DMS 273 treated with DMSO at 0.1 percent for 48 hours (cell line): Measurements from ENCODE around the gene OR2T11.
"Not testable (repeated sequence)": the region's sequence is repeated elsewhere in the genome, so short reads cannot be mapped to it uniquely, and the experiment has no call there.

ENCODE experiments used
- DNase-seq: peaks from one replicate; lab custom pipeline; 2025; lab: John Stamatoyannopoulos, UW

Gene OR2T11, protein sequence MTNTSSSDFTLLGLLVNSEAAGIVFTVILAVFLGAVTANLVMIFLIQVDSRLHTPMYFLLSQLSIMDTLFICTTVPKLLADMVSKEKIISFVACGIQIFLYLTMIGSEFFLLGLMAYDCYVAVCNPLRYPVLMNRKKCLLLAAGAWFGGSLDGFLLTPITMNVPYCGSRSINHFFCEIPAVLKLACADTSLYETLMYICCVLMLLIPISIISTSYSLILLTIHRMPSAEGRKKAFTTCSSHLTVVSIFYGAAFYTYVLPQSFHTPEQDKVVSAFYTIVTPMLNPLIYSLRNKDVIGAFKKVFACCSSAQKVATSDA

DNA sequence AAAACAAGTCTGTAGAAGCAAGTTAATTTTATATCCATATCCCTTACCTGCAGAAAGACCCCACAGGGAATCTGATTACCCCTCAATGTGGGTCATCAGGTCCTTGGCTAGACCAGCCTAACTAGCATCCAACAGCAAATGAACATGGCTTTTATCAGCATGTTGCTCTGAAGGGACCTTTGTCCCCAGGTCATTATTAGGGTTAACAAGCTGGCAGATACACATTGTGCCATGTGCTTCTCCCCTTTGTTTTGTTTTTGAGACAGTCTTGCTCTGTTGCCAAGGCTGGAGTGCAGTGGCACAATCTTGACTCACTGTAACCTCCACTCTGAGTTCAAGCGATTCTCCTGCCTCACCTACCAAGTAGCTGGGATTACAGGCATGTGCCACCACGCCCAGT, at the start of gene OR2T11:
Gene OR2T11 (minus strand): TSS at position 101 of the 400 bp plus-strand sequence. CDS start 7,963 bp downstream, outside the sequence.
- not testable (repeated sequence) for DNase-seq

DNA sequence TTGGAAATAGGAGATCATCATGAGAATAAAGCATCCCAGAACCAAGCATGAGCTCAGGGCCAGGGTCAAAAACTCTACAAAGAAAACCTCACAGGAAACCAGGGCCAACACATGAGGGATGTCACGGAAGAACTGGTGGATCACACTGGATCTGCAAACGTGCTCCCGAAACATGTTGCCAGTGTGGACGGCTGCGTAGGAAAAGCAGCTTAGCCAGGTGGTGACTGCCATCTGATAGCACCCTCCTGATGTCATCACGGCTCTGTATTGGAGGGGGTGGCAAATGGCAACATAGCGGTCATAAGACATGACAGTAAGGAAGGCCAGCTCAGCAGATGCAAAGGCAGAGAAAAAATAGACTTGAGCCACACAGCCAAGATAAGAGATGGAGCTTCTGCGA, 46.8 kb upstream of the OR2T11 start:
- DNase-seq = no peak

DNA sequence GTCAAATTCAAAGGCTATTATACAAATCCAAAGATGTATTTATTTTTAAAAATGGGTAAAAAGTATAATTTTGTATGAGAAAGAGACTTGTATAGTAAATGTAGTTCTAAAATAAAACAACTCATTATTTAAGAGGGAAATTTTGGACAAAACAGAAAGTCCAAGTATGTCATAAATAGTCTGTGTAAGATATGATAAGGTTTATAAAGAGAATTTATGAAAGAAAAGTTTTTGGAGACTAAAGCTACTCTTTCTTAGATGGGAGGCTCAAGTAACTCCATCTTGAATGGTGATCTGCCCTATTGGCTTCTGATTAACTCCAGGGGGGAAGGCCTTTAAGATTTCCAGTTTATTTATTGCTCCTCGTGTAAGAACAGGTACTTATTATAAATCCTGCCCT, 35.1 kb upstream of the OR2T11 start:
- no peak for DNase-seq

DNA sequence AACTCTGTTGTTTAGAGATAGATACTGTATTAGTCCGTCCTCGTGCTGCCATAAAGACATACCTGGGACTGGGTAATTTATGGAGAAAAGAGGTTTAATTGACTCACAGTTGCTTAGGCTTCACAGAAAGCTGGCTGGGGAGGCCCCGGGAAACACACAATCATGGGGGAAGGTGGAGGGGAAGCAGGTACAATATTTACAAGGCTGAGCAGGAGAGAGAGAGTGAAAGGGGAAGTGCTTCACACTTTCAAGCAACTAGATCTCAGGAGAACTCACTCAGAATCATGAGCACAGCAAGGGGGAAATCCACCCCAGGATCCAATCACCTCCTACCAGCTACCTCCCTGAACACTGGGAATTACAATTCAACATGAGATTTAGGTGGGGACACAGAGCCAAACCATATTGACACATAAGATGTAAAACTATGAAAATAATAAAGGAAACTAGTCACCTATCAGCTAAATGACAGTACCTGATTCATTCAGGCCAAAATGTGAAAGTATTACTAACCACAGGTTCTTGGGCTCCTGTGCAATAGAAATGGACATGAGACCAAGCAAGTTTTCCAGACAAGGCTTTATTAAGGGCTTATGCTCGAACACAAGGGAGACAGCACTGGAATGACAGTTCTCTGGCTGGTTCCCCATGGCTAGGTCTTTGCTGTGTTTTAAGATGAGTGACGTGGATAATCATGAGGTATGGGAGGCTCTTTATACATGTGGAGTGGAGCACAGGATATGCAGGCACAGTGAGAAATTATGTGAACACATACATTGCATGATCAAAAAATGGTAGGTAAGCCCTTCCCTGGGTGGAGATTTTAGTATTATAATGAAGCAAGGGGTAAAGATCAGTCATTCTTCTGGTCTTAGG, 28.8 kb upstream of the OR2T11 start:
- DNase-seq = not testable (repeated sequence)

DNA sequence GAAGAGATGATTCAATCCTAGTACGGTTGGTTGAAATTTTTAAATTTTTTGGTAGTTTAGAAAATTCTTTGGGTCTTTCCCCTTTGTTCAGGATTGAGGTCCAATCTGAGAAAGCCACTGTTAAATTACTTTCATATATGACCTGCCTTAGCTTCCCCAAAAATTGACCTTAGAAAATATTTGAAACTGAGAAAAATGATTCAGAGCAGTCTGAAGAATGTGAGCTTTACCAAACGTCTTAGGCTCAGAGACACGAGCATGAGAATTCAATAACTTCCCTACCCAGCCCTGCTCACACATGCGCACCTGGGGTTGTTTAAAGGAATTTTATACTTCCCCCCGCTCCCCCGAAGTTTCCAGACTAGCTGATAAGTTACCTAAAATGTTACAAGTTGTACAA, 21.9 kb upstream of the OR2T11 start:
- DNase-seq = not testable (repeated sequence)

DNA sequence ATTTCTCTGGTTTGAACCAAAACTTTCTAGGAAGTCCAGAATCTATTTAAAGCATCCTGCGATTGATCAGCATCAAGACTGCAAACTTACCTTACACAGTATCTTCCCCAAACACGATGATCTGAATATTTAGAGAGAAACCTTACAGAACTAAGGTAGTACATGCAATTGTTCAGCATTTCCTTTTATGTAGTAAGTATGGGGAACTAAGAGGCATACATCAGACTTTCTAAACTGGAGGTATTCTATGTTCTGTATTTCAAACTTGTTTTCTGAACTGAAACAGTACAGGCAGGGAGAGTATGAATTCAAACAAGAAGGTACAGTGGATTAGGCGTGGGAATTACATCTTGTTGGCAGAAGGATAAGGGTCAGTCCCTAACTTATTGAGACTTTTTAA, 20.5 kb upstream of the OR2T11 start, which contains the start of gene OR2T27:
Gene OR2T27 (minus strand): TSS at position 175 of the 400 bp plus-strand sequence. CDS start 4,644 bp downstream, outside the sequence.
- DNase-seq = not testable (repeated sequence)

DNA sequence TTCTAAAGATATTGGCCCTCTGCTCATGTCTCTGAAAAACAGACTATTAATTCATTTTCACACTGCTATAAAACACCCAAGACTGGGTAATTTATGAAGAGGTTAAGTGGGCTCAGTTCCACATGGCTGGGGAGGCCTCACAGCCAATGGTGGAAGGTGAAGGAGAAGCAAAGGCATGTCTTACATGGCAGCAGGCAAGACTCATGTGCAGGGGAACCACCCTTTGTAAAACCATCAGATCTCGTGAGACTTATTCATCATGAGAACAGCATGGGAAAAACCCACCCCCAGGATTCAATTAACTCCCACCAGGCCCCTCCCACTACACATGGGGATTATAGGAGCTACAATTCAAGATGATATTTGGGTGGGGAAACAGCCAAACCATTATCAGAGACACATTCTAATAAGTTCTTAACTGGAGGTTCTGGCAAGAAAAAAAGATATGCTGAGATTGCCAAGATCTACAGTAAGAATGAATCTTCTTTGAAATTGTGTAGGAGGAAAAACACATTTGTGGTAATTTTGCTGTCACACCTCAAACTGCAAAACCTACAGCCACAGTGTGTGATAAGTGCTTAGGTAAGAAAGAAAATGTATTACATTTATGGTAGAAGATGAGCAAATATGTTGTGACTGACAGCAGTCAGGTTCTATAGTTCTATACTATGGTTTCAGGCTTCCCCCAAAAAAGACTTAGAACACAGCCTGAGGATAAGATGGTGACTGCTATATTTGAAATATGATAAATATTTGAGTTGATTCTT, 14.1 kb upstream of the OR2T11 start:
- DNase-seq = not testable (repeated sequence)

DNA sequence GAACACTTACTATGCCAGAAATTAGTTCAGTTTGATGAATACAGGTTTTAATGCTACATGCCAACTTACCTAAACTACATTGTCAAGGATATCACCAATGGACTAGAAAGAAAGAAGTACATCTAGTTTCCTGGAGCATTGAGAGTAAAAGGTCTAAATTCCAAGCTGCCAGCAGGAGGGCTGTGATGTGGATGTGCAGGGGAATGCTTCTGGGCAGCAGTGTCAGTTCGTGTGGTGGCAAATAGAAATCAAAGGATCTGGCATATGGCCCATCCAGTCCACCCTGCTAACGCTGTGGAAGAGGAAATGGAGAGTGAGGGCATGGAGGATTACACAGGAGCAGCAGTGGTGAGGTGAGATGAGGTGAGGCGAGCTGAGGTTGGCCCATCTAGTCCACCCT, 10.3 kb upstream of the OR2T11 start, which contains the start of gene OR2T35:
Gene OR2T35 (minus strand): TSS at position 101 of the 400 bp plus-strand sequence. CDS start 6,020 bp downstream, outside the sequence.
- not testable (repeated sequence) for DNase-seq

DNA sequence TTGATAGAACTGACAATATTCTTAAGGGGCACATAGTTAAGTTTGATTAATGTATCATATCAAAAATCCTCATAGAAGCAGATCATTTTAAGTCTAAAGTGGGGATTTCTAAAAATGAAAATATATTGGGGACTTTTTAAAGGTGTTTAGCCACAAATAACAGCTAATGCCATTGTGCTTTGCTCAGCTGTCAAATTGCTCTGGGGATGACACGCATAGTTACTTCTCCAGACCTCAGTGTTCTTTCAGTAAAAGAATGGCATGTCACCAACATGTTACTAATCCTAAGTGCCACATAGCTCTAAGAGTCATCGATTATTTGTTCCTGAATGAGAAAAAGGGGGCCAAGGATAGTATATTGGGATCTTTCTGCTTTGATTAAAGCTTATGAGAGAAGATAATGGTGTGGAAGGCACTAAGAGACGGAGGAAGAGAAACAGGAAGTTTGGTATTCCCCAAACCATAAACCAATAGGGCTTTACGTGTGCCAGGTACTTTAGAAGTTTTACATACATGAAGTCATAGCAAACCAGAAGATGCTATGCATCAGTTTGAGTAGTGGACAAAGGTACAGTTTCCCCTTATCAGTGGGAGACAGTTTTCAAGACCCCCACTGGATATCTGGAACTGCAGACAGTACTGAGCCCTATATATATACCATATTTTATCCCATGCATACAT, 8.2 kb upstream of the OR2T11 start:
- not testable (repeated sequence) for DNase-seq

DNA sequence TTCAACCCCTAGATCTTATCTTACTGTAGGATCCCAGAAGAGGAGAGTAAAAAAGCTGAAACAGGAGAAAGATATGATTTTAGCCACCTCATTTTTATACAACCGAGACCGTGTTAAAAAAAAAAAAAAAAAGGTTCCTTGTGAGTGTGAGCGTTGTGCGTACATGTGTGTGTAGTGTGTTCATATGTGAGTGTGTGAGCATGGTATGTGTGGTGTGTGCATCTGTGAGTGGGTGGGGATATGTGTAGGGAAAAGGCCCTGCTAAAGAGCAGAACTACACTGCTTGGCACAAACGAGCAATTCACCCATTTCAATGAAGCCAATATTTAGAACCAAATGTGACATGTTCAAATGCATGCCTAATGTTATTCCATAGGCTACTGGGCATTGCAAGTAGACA, 6.7 kb upstream of the OR2T11 start:
- not testable (repeated sequence) for DNase-seq

DNA sequence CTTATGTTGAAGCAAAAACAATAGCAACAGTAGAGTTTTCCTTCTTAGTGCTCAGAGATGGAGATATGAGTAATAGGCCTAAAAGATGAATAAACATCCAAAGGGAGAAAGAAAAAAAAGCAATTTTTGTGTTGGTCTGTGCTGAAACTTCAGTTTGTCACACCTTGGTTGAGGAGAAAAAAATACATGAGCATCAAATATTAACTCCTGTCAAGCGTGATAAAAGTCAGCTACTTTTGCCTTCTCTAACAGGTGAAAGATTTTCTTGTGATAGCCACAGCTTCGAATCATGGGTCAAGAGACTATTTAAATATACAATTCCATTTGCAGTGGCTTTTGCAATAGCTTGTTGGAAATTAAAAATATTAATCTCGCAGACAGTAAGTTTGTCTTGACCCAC, 6.0 kb upstream of the OR2T11 start:
- not testable (repeated sequence) for DNase-seq

DNA sequence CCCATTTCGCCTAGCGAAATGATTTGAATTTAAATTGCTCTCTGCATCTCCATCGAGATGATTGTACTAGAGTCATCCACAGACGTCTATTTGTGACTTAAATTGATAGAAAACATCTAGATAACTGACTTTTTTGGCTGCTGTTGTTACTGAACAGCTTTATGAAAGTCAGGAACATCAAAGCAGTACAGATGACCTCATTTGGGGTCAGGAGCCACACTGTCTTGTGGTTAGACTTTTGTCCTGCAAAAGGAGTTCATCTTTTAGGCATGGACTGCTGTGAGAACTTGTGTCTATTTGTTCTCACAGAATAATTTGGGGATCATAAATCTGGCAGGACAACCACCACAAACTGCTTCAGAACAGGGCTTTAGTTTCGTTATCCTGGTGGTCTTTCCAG, 4.8 kb upstream of the OR2T11 start:
- not testable (repeated sequence) for DNase-seq

DNA sequence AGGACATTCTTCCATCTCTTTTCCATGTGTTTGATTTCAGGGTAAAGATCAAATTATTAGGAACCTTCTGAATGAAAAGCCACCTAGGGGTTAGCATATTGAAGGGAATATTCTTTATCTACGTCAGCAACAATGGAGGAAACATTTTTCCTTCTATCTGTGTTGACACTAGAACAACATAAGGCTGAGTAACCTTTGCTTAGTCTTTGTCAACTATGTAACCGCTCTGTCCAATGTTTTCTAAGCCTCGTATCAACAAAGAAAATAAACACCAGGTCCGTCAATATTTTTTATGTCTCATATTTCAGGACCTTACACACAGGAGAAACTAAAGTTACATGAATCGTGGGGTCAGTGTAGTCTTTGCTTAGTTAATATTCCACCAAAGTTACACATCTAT, 1.7 kb upstream of the OR2T11 start:
- not testable (repeated sequence) for DNase-seq

DNA sequence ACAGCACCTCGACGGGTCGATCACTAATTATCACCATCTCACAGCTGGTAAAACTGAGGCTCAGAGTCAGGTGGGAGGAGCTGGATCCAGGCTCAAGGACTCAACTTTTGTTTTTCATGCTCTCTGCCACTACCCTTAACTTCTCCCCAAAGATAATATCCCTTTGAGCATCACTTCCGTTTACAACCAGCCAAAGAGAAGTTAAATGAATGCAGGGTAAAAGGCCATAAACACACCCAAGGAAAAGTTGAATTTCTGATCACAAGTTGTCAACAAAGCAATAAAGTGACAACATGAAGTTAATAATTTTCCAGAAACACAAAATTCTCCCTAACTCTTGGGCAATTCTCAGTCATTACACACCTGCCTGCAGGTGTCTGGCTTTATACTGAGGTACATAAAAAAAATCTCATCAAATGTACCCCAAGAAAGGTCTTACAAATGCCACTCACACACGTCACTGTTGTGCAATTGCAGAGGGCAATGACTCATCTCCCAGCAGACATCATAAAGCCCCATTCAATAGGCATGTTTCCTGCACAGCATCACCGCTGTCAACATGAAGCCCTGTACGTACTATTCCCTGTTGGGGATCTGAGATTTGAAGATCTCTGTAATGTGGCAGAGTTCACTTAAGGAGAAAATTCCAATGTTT, 3.4 kb downstream of the OR2T11 start:
- DNase-seq = no peak

DNA sequence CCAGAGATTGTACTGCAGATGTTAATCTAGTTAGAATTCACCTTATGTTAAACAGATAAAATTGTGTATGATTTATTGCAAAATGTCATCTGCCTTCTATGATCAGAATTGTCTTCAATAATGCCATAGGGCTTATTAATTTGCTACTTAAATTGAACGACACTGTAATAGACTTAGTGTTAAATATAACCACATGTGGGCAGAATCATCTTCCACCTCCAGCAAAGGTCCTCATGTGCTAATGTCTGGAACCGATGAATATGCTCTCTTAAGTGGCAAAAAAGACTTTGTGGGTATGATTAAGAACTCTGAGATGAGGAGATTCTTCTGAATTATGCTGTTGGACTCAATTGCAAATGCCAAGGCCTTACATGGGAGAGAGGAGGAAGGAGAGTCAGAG, 4.3 kb downstream of the OR2T11 start:
- no peak for DNase-seq

DNA sequence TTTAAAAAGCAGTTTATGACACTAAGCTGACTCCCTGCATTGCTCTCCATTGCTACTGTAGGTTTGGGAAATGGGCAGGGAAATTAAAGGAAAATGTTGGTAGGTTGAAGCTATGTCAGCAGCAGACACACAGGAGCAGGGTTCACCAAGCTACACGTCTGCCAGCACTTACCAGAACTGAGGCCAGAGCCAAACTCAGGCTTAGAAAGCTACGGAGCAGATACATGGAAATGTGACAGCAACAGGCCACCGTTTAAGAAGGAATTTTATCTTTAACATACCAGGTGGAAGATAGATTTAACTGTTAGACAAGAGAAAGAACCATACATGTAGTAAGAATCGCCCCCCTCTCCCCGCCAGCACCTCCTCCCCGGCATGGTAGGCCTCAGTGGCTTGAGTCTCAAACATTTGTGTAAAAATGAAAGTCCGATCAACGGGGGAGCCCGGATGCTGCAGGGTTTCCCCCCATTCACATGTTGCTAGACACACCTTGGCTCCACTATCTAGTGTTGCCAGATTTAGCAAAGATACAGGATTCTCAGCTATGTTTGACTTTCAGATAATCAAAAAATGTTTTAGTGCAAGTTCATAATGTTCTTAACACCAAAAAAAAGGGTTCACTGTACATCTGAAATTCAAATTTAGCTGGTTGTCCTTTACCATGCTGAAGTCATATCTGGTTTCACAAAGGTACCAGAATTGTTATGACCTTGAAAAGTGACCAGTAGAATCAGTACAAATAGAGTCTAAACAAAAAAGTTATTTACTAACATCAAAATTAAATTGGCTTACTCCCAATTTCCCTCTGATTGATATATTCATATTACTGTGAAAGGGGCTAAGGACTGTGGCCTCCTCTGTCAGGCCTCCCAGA, 6.7 kb downstream of the OR2T11 start:
- no peak for DNase-seq

DNA sequence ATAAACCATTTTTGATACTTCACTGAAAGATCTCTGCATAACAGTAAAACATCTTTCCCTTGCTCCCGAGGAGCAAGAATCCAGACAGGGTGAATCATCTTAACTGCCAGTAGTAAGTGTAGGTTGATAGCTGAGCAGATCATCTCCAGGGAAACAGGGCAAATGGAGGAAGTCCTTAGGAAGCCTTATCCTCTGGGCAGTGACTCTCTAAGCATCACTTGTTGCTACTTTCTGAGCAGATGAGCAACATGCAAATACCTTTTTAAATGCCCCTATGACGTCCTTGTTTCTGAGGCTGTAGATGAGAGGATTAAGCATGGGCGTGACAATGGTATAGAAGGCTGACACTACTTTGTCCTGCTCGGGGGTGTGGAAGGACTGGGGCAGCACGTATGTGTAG, 8.9 kb downstream of the OR2T11 start:
- no peak for DNase-seq

DNA sequence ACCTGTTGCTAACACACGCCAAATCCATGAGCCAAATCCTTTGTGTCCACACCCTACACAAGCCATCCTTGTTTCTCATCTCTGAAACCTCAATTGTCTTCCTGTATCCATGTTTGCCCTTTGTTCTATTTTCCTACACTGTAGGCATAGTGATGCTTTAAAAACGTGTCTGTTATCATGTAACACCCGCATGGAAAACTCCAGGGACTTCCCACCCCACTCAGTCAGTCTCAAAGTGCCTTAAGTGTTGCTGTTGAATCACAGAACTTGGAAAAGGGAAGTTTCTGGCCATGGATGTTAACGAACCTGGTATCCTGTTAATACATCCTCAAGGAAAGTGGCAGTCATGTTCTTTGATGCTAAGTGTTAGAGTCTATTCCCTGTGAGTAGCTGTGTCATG, 9.7 kb downstream of the OR2T11 start:
- no peak for DNase-seq

DNA sequence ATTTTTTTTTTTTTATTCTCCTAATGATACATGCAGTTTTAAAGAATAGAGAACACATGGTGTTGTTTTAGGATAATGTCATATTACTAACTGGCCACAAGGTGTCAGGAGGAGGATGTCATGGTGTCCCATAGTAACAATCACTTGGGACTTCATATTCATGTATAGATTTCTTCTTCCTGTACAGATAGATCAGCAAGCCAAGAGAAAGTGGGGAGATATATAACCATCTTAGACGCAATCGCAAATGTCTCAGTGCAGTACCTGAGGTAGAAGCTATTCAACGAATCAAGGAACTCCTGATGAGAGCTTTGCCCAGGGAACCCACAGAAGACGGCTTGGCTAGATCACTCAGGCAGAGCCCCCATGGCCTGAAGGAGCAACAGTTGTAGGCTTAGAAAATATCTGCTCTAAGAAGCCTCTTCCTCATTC, 12.3 kb downstream of the OR2T11 start:
- peak; percentile 10 for DNase-seq

DNA sequence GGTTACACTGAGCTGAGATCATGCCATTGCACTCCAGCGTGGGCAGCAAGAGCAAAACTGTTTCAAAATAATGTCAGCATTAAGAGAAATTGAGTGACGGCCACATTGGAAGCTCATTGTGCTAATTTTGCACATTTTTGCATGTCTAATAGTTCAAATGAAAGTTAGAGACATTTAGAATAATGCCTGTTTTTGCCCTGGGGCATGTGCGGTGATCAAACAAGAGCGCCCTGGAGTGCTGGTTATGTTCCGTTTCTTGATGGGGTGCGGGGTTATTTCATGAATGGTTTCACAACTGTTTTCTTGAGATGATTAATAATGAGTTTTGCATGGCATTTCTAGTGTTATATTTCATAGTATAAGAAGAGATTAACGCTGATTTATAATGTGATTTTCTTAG, 13.1 kb downstream of the OR2T11 start:
- DNase-seq = no peak
